Measurements from ENCODE around the gene FGF12.

Gene FGF12

GRCh38 chr3:192170659-192171058 lies 556.7 kb downstream of the FGF12 start:
- DNase-seq: no peak

GRCh38 chr3:192170031-192170430 lies 557.3 kb downstream of the FGF12 start:
- DNase-seq: no peak

GRCh38 chr3:192169332-192169915 lies 557.9 kb downstream of the FGF12 start:
- no peak for DNase-seq

- no peak for DNase-seq
Observed at GRCh38 chr3:192168202-192168601, 559.1 kb downstream of the FGF12 start.

GRCh38 chr3:192165552-192165951 lies 561.8 kb downstream of the FGF12 start:
- DNase-seq: no peak

GRCh38 chr3:192161661-192162060 lies 565.7 kb downstream of the FGF12 start:
- no peak for DNase-seq

GRCh38 chr3:192156382-192156781 lies 571.0 kb downstream of the FGF12 start:
- DNase-seq: no peak

- no peak for DNase-seq
Observed at GRCh38 chr3:192155194-192155593, 572.1 kb downstream of the FGF12 start.

GRCh38 chr3:192133271-192133670 lies 594.1 kb downstream of the FGF12 start:
- DNase-seq: no peak

GRCh38 chr3:192130534-192131132 lies 596.7 kb downstream of the FGF12 start:
- DNase-seq: peak; percentile 33

GRCh38 chr3:192129586-192129985 lies 597.8 kb downstream of the FGF12 start:
- no peak for DNase-seq

GRCh38 chr3:192128922-192129321 lies 598.4 kb downstream of the FGF12 start:
- no peak for DNase-seq

- no peak for DNase-seq
Observed at GRCh38 chr3:192128060-192128459, 599.3 kb downstream of the FGF12 start.

- no peak for DNase-seq
Observed at GRCh38 chr3:192122832-192123594, 604.3 kb downstream of the FGF12 start.

GRCh38 chr3:192121923-192122322 lies 605.4 kb downstream of the FGF12 start:
- DNase-seq: no peak

GRCh38 chr3:192108820-192109219 lies 618.5 kb downstream of the FGF12 start:
- DNase-seq: no peak

GRCh38 chr3:192106543-192106942 lies 620.8 kb downstream of the FGF12 start:
- DNase-seq: no peak

GRCh38 chr3:192092388-192093005 lies 634.8 kb downstream of the FGF12 start:
- DNase-seq: no peak

- no peak for DNase-seq
Observed at GRCh38 chr3:192091831-192092230, 635.5 kb downstream of the FGF12 start.

- no peak for DNase-seq
Observed at GRCh38 chr3:192090586-192090985, 636.8 kb downstream of the FGF12 start.

Measured in stimulated activated CD4-positive, alpha-beta T cell treated with anti-CD3 and anti-CD28 coated beads, Interleukin-15, amount 100 ng/mL, for 24 hours (primary cell).